Measurements from ENCODE around the gene SOHLH2.
A peak's percentile ranks its signal among the peaks of the same experiment; 100 is the strongest.

SOHLH2 gene

GRCh38 chr13:36251017-36251416 is 36.7 kb upstream of the SOHLH2 start:
- no peak overlapping the region for H3K4me3 ChIP-seq (replicated peaks in 1 of 2; ENCODE audit: low read depth in 2 of 2, low read length in 2 of 2)
- TF ChIP-seq CTCF (IDR thresholded peaks at IDR 0.05; ENCODE audit: low read depth, low read length): no peak
- DNase-seq (ENCODE audit: low read depth in 2 of 2): no peak

- no peak for TF ChIP-seq CTCF (IDR thresholded peaks at IDR 0.05; ENCODE audit: low read depth, low read length)
- no peak overlapping the region for H3K4me3 ChIP-seq (replicated peaks in 1 of 2; ENCODE audit: low read depth in 2 of 2, low read length in 2 of 2)
- DNase-seq (ENCODE audit: low read depth in 2 of 2): no peak
Observed at GRCh38 chr13:36248700-36249099, 34.3 kb upstream of the SOHLH2 start.

- TF ChIP-seq CTCF (IDR thresholded peaks at IDR 0.05; ENCODE audit: low read depth, low read length): no peak
- no peak overlapping the region for H3K4me3 ChIP-seq (replicated peaks in 1 of 2; ENCODE audit: low read depth in 2 of 2, low read length in 2 of 2)
- no peak for DNase-seq (ENCODE audit: low read depth in 2 of 2)
Observed at GRCh38 chr13:36244990-36245389, 30.6 kb upstream of the SOHLH2 start.

- TF ChIP-seq CTCF (IDR thresholded peaks at IDR 0.05; ENCODE audit: low read depth, low read length): no peak
- no peak for DNase-seq (ENCODE audit: low read depth in 2 of 2)
- no peak overlapping the region for H3K4me3 ChIP-seq (replicated peaks in 1 of 2; ENCODE audit: low read depth in 2 of 2, low read length in 2 of 2)
Observed at GRCh38 chr13:36244073-36244472, 29.7 kb upstream of the SOHLH2 start.

- TF ChIP-seq CTCF (IDR thresholded peaks at IDR 0.05; ENCODE audit: low read depth, low read length): no peak
- no peak overlapping the region for H3K4me3 ChIP-seq (replicated peaks in 1 of 2; ENCODE audit: low read depth in 2 of 2, low read length in 2 of 2)
- DNase-seq (ENCODE audit: low read depth in 2 of 2): peak in 1 of 2 donors; percentile 22
Observed at GRCh38 chr13:36242761-36243160, 28.4 kb upstream of the SOHLH2 start.

GRCh38 chr13:36231236-36231635 is 16.9 kb upstream of the SOHLH2 start:
- H3K4me3 ChIP-seq (replicated peaks in 1 of 2; ENCODE audit: low read depth in 2 of 2, low read length in 2 of 2): no peak overlapping the region
- DNase-seq (ENCODE audit: low read depth in 2 of 2): no peak
- TF ChIP-seq CTCF (IDR thresholded peaks at IDR 0.05; ENCODE audit: low read depth, low read length): no peak

GRCh38 chr13:36224730-36225129 is 10.4 kb upstream of the SOHLH2 start:
- no peak for TF ChIP-seq CTCF (IDR thresholded peaks at IDR 0.05; ENCODE audit: low read depth, low read length)
- H3K4me3 ChIP-seq (replicated peaks in 1 of 2; ENCODE audit: low read depth in 2 of 2, low read length in 2 of 2): no peak overlapping the region
- no peak for DNase-seq (ENCODE audit: low read depth in 2 of 2)

All from cardiac fibroblast (primary cell).